ENCODE data around the gene CCDC194. TPM values are rescaled to one million over a fixed set of nuclear protein-coding genes. Genes with fewer than 3 reads are reported as not detected.

The CCDC194 gene
- total RNA-seq, 2 donors from 2014 or later, result not detected

- Histone ChIP-seq H3K4me3 (no peak overlapping the region), H3K27me3 (replicated peaks; ENCODE audit: insufficient read depth) (no peaks in the 10 kb centered on the region), H3K9me3 (no peaks in the 10 kb centered on the region), H3K36me3 (no peaks in the 10 kb centered on the region), H3K4me1 (replicated peaks) (no peaks in the 10 kb centered on the region), H3K27ac (no peak overlapping the region)
- TF ChIP-seq POLR2AphosphoS5 (IDR thresholded peaks at IDR 0.05) (no peak), CTCF (IDR thresholded peaks at IDR 0.05) (no peak), POLR2A (IDR thresholded peaks at IDR 0.05) (no peak)
- intact Hi-C loops (cut with DNase I), result no loop called here
- DNase-seq (ENCODE audit: low spot score), result no peak
- WGBS, result 36% methylated on average over 11 of the region's 11 CpGs
These were observed 36.3 kb downstream of the CCDC194 start for GRCh38 chr19:17357724-17358123.

- WGBS, result 84% methylated on average over 7 of the region's 7 CpGs
- no peak overlapping the region for H3K27ac ChIP-seq
- DNase-seq (ENCODE audit: low spot score), result no peak
- no peak overlapping the region for H3K4me3 ChIP-seq
- H3K9me3 ChIP-seq, result no peaks in the 10 kb centered on the region
- no peak for TF ChIP-seq POLR2AphosphoS5 (IDR thresholded peaks at IDR 0.05)
- TF ChIP-seq POLR2A (IDR thresholded peaks at IDR 0.05), result no peak
- TF ChIP-seq CTCF (IDR thresholded peaks at IDR 0.05), result no peak
- H3K4me1 ChIP-seq (replicated peaks), result no peaks in the 10 kb centered on the region
- no peaks in the 10 kb centered on the region for H3K27me3 ChIP-seq (replicated peaks; ENCODE audit: insufficient read depth)
- intact Hi-C loops (cut with DNase I), result no loop called here
- no peaks in the 10 kb centered on the region for H3K36me3 ChIP-seq
These were observed 36.8 kb downstream of the CCDC194 start for GRCh38 chr19:17357078-17357666.

GRCh38 chr19:17353386-17353785 is 40.6 kb downstream of the CCDC194 start:
- H3K27ac ChIP-seq, result no peak overlapping the region
- intact Hi-C loops (cut with DNase I), result no loop called here
- H3K4me1 ChIP-seq (replicated peaks), result no peaks in the 10 kb centered on the region

GRCh38 chr19:17352608-17353280 is 41.3 kb downstream of the CCDC194 start:
- no peak for DNase-seq (ENCODE audit: low spot score)
- Histone ChIP-seq H3K27ac (no peak overlapping the region), H3K36me3 (no peaks in the 10 kb centered on the region), H3K4me1 (replicated peaks) (no peaks in the 10 kb centered on the region), H3K4me3 (no peak overlapping the region), H3K27me3 (replicated peaks; ENCODE audit: insufficient read depth) (no peaks in the 10 kb centered on the region), H3K9me3 (no peaks in the 10 kb centered on the region)
- intact Hi-C loops (cut with DNase I), result no loop called here
- TF ChIP-seq CTCF (IDR thresholded peaks at IDR 0.05) (no peak), POLR2AphosphoS5 (IDR thresholded peaks at IDR 0.05) (no peak), POLR2A (IDR thresholded peaks at IDR 0.05) (no peak)
- WGBS, result 38% methylated on average over 13 of the region's 14 CpGs

More at GRCh38 chr19:17353386-17353785, 40.6 kb downstream of the CCDC194 start:
- TF ChIP-seq POLR2A (IDR thresholded peaks at IDR 0.05), result no peak
- no peak for TF ChIP-seq CTCF (IDR thresholded peaks at IDR 0.05)
- no peak for TF ChIP-seq POLR2AphosphoS5 (IDR thresholded peaks at IDR 0.05)
- Histone ChIP-seq H3K27me3 (replicated peaks; ENCODE audit: insufficient read depth) (no peaks in the 10 kb centered on the region), H3K36me3 (no peaks in the 10 kb centered on the region), H3K4me3 (no peak overlapping the region), H3K9me3 (no peaks in the 10 kb centered on the region)
- DNase-seq (ENCODE audit: low spot score), result no peak
- WGBS, result 78% methylated on average over 8 of the region's 8 CpGs
